H1 (cell line): ENCODE measurements around the gene IFIT1.

Source experiments
- CBX5 ChIP-seq: fragments of 300-800, 300-1000 bp; sonication (generic); IDR thresholded peaks from 2 replicates; pipeline ENCODE4 v1.7.1; 2016; ENCODE audit warnings: antibody characterized with exemption, low read length, low read depth
- CHD2 ChIP-seq: IDR thresholded peaks from 2 replicates; pipeline ENCODE4 v1.6.1; 2012; ENCODE audit warnings: low read length, improper control_type of control experiment
- CTCF ChIP-seq, 3 experiments: IDR thresholded peaks; 1 replicate in 2 of 3; 2 replicates in 1 of 3; pipeline versions ENCODE4 v1.5.1 to v1.6.1; 2011; ENCODE audit warnings: low read length in 3 of 3, mild to moderate bottlenecking in 3 of 3, inconsistent platforms in 2 of 3, low read depth in 1 of 3, moderate library complexity in 1 of 3; ENCODE audit not compliant: insufficient read depth in 1 of 3; ENCODE audit errors: control extremely low read depth in 1 of 3
- EZH2 ChIP-seq: fragments of 200-600 bp; sonication (generic); IDR thresholded peaks from 2 replicates; pipeline ENCODE4 v1.7.1; 2012; ENCODE audit warnings: low read depth, mild to moderate bottlenecking, moderate library complexity, low read length, inconsistent platforms; ENCODE audit not compliant: severe bottlenecking
- GABPA ChIP-seq: IDR thresholded peaks from 2 replicates; pipeline ENCODE4 v1.6.1; 2011; ENCODE audit warnings: mild to moderate bottlenecking, low read length, moderate library complexity, borderline replicate concordance; ENCODE audit not compliant: insufficient read depth
- MAX ChIP-seq: IDR thresholded peaks from 2 replicates; pipeline ENCODE4 v1.6.1; 2012; ENCODE audit warnings: inconsistent platforms
- POLR2AphosphoS5 ChIP-seq: IDR thresholded peaks from 2 replicates; pipeline ENCODE4 v1.6.1; 2011; ENCODE audit warnings: low read depth, low read length
- RAD21 ChIP-seq, 2 experiments: IDR thresholded peaks in 1 of 2; conservative IDR thresholded peaks in 1 of 2; 2 replicates each; pipeline ENCODE4 v1.6.1; 2011; ENCODE audit warnings: low read depth in 2 of 2, low read length in 2 of 2, improper control_type of control experiment in 1 of 2, inconsistent platforms in 1 of 2, mild to moderate bottlenecking in 1 of 2, moderate library complexity in 1 of 2
- SP4 ChIP-seq: IDR thresholded peaks from 2 replicates; pipeline ENCODE4 v1.6.1; 2012; ENCODE audit warnings: low read length, inconsistent platforms
- YY1 ChIP-seq: IDR thresholded peaks from 2 replicates; pipeline ENCODE4 v1.6.1; 2011; ENCODE audit warnings: low read depth, mild to moderate bottlenecking, low read length

GRCh38 chr10:89438525-89438924 is 46.1 kb downstream of the IFIT1 start:
- TF ChIP-seq POLR2AphosphoS5: no peak
- TF ChIP-seq CTCF (IDR thresholded peaks at IDR 0.05; ENCODE audit: control extremely low read depth in 1 of 3, insufficient read depth in 1 of 3, low read depth in 1 of 3, low read length in 3 of 3): no peak
- no peak for TF ChIP-seq EZH2
- TF ChIP-seq RAD21 (IDR thresholded peaks at IDR 0.05 in 1 of 2, conservative IDR thresholded peaks at IDR 0.05 in 1 of 2; ENCODE audit: low read depth in 2 of 2, low read length in 2 of 2): no peak
- TF ChIP-seq MAX: no peak
- TF ChIP-seq CHD2: no peak
- TF ChIP-seq SP4: no peak
- no peak for TF ChIP-seq GABPA
- no peak for TF ChIP-seq YY1
- no peak for TF ChIP-seq CBX5
